Kidney (tissue), 14 donors: Measurements from ENCODE around the gene CFAP58. TPM values are rescaled to one million over a fixed set of nuclear protein-coding genes. Genes with fewer than 3 reads are reported as not detected.
A peak's percentile ranks its signal among the peaks of the same experiment; 100 is the strongest.

Source experiments
- DNase-seq, 5 donors: peaks; one replicate each; pipeline ENCODE4 v3.0.0-alpha.2; 2013 to 2020
- FAIRE-seq: peaks from 2 replicates; lab custom pipeline; 2012; peaks lifted over from hg19 to GRCh38; lab: Jason Lieb, UNC
- H3K27ac ChIP-seq, 2 donors: one replicate each; pipeline ENCODE4 v1.7.0; 2013; ENCODE audit warnings: low read depth in 2 of 2, low read length in 2 of 2, inconsistent platforms in 1 of 2
- H3K27me3 ChIP-seq: one replicate; pipeline ENCODE4 v1.7.1; 2013; ENCODE audit warnings: low read length, inconsistent platforms; ENCODE audit not compliant: control insufficient read depth, insufficient read depth
- H3K36me3 ChIP-seq, 3 donors: one replicate each; pipeline versions ENCODE4 v1.7.0 to v1.7.1; 2013; ENCODE audit warnings: low read length in 3 of 3, control low read depth in 1 of 3, inconsistent platforms in 1 of 3; ENCODE audit not compliant: insufficient read depth in 3 of 3, control insufficient read depth in 2 of 3
- H3K4me1 ChIP-seq, 3 donors: one replicate each; pipeline versions ENCODE4 v1.7.0 to v1.7.1; 2013; ENCODE audit warnings: low read length in 3 of 3, inconsistent platforms in 1 of 3, low read depth in 1 of 3; ENCODE audit not compliant: control insufficient read depth in 2 of 3, insufficient read depth in 2 of 3
- H3K4me3 ChIP-seq, 3 donors: one replicate each; pipeline versions ENCODE4 v1.7.0 to v1.8.1; 2013; ENCODE audit warnings: low read length in 3 of 3, control low read depth in 1 of 3, inconsistent platforms in 1 of 3
- H3K9ac ChIP-seq, 3 donors: one replicate each; pipeline versions ENCODE4 v1.7.0 to v1.7.1; 2013; ENCODE audit warnings: low read length in 3 of 3, control low read depth in 1 of 3, inconsistent platforms in 1 of 3
- H3K9me3 ChIP-seq, 3 donors: one replicate each; pipeline versions ENCODE4 v1.7.0 to v1.7.1; 2013; ENCODE audit warnings: low read length in 3 of 3, control low read depth in 1 of 3, inconsistent platforms in 1 of 3; ENCODE audit not compliant: control insufficient read depth in 2 of 3, insufficient read depth in 1 of 3
- CTCF ChIP-seq: IDR thresholded peaks from 3 replicates; pipeline ENCODE4 v1.5.1; 2012; ENCODE audit warnings: mild to moderate bottlenecking, moderate library complexity, borderline replicate concordance; ENCODE audit not compliant: insufficient read depth; ENCODE audit errors: extremely low read depth
- intact Hi-C: fragments of 100-400 bp; cut with DNase I; formaldehyde crosslinking; loops from one replicate; pipeline ENCODE4 v1.11.1; 2022
- polyA plus RNA-seq: library from polyadenylated mRNA; stranded (reverse); fragments of 350-450 nt; fragmentation: Illumina TruSeq; extraction: RNeasy Lipid Tissue Mini Kit (QIAGEN cat#74804); gene quantifications from one replicate; pipeline ENCODE4 v1.2.3, GENCODE V29; 2014; ENCODE audit warnings: low read depth, low replicate concordance; ENCODE audit not compliant: insufficient read depth
- total RNA-seq: library from RNA; stranded (reverse); fragmentation: NEBNext Ultra II Directional; extraction: Animal tissue kit (Norgen Biotek cat#: 25700); gene quantifications from one replicate; pipeline ENCODE4 v1.2.1, GENCODE V29; 2021
- donor health status: control.
- donor health status: control.
- donor health status: control.
- donor health status: control.
- donor health status: control.
- donor health status: DM: yes; HTN: yes; CAD: no.
- donor health status: Normal renal cell carcinoma (clear cell type).

CFAP58 gene
- total and polyA plus RNA-seq, 2 donors from 2014 or later, result 0.19 to 0.35 TPM

DNA sequence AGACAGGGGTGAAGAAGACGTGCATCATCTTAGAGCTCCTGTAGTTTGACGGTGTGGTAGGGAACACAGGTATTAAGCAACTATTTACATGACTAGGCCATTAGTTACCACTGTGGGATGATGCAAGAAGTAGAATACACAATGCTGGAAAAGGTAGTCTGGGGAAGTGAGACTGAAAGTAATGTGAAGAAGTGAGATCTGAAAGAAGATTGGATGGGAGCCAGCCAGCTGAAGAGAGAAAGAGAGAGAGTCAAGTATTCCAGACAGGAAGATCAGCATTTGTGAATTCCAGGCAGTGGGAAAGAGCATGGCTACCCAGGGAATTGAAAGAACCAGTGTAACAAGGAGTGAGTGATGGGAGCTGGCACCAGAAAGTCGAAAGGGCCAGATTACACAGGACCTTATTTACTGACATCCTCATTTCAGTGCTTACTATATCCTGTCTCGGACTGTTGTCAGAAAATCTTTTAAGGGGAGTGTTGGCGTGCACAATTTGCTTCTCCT, 4.0 kb upstream of the CFAP58 start:
- FAIRE-seq, result no peak
- no peak for TF ChIP-seq CTCF
- Histone ChIP-seq H3K9me3 (no peaks in the 10 kb centered on the region), H3K36me3 (no peaks in the 10 kb centered on the region), H3K4me3 (peak overlapping the region in 2 of 3 donors; percentile 16 to 32), H3K27me3 (no peaks in the 10 kb centered on the region), H3K27ac (peak overlapping the region; percentile 28 to 84), H3K4me1 (peaks cover 0 to 11% (median 0%) of the 10 kb centered on the region in 3 donors), H3K9ac (no peak overlapping the region)
- intact Hi-C loops, result loop anchor here (5.0 kb wide), 1 partner anchor 57 kb away; no protein-coding TSS in a partner anchor
- peak in 1 of 5 donors; percentile 46 for DNase-seq

GRCh38 chr10:104350127-104350635, 3.5 kb upstream of the CFAP58 start:
- Histone ChIP-seq H3K4me3 (peak overlapping the region in 2 of 3 donors; percentile 16 to 32), H3K36me3 (no peaks in the 10 kb centered on the region), H3K4me1 (peaks cover 0 to 11% (median 0%) of the 10 kb centered on the region in 3 donors), H3K9me3 (no peaks in the 10 kb centered on the region), H3K27me3 (no peaks in the 10 kb centered on the region), H3K9ac (no peak overlapping the region), H3K27ac (peak overlapping the region; percentile 28 to 84)
- DNase-seq (peak in 2 of 5 donors; percentile 77 to 85), FAIRE-seq (peak; percentile 74)
- TF ChIP-seq CTCF, result peak; percentile 68
- intact Hi-C loops, result loop anchor here (5.0 kb wide), 1 partner anchor 58 kb away; no protein-coding TSS in a partner anchor

- intact Hi-C loops, result loop anchor here (5.0 kb wide), 1 partner anchor 59 kb away; no protein-coding TSS in a partner anchor
- H3K4me3 ChIP-seq, result no peak overlapping the region
- no peaks in the 10 kb centered on the region for H3K36me3 ChIP-seq
- TF ChIP-seq CTCF, result no peak
- no peak overlapping the region for H3K27ac ChIP-seq
- no peaks in the 10 kb centered on the region for H3K27me3 ChIP-seq
- no peak for FAIRE-seq
- no peaks in the 10 kb centered on the region for H3K9me3 ChIP-seq
- no peak for DNase-seq
- H3K9ac ChIP-seq, result no peak overlapping the region
- H3K4me1 ChIP-seq, result peaks cover 0 to 11% (median 0%) of the 10 kb centered on the region in 3 donors
Measured at GRCh38 chr10:104351061-104351702, 2.5 kb upstream of the CFAP58 start.
